GM19395 (cell line): ENCODE data around the gene RSPO4.
A peak's percentile ranks its signal among the peaks of the same experiment; 100 is the strongest.
"Not testable (repeated sequence)": the region's sequence is repeated elsewhere in the genome, so short reads cannot be mapped to it uniquely, and the experiment has no call there.

Source experiments
- ATAC-seq: cut with Tn5 transposase; IDR thresholded peaks from one replicate; pipeline ENCODE4 v1.9.1; 2021; ENCODE audit warnings: mild to moderate bottlenecking, moderate library complexity; ENCODE audit not compliant: unreplicated experiment

The RSPO4 gene

GRCh38 chr20:1005452-1006027 is 3.4 kb upstream of the RSPO4 start:
- ATAC-seq: peak; percentile 61

- no peak for ATAC-seq
Measured at GRCh38 chr20:1003920-1004697, 2.0 kb upstream of the RSPO4 start.

GRCh38 chr20:1002682-1003561 is 811 bp upstream of the RSPO4 start:
- no peak for ATAC-seq

DNA sequence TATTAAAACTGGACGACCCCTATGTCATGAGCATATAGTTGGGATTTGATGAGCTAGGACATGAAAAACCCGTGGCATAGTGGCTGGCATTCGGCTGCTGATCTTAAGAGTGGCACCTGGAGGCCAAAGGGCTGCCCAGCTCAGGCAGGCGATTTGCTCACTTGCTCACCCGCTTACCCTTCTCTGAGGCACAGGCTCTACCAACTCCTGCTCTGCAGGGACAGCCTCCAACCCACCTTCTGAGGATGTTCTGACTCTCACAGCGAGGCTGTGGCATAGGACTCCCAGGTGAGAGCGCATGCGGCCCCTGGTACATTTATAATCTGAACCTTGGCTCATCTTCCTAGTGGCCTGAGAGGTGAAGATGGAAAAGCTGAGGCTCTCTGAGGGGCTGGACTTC is 995 bp downstream of the RSPO4 start:
- no peak for ATAC-seq

DNA sequence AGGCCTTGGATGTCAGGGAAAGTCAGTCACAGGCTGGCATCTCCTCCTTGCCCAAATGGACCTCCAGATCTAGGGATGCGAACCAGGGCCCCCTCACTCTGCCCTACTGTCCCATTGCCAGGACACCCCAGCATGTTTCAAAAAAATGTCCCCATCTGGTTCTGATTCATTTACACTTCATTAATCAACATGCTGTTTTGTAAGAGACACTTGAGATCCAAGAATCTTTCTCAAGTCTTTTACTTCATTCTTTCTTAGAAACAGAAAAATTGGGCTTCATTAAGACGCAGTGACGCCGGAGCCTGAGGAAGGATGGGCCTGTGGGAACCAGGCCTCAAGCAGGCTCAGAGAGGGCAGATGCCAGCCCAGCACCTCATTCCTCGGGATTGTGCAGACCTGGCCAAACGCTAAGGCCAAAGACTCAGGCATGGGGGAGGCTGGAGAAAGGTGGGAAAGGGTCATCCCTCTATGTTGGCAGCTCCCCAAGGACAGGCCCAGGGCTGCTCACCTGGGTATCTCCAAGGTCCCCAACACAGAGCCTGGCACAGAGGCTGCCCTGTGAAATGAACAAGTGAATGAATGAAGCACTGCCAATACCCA is 3.8 kb downstream of the RSPO4 start:
- no peak for ATAC-seq

GRCh38 chr20:997486-997885 is 4.6 kb downstream of the RSPO4 start:
- ATAC-seq: no peak

DNA sequence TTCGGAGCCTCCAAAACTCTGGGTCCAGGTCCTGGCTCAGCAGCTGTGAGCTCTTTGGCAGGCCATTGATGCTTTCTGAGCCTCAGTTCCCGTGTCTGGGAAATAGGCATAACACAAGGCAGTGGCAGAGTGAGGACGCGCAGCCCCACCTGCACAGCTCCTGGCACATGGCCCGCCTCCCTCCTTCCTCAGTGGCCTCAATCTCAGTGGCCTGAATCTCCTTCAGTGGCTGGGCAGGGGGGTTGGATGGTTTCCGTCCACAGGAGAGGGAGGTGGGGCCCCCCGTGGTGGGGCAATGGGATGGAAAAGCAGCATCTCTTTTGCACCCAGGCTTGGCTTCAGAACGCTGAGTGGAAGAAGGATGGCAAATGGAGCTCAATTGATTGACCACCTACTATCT is 5.1 kb downstream of the RSPO4 start:
- ATAC-seq: no peak

DNA sequence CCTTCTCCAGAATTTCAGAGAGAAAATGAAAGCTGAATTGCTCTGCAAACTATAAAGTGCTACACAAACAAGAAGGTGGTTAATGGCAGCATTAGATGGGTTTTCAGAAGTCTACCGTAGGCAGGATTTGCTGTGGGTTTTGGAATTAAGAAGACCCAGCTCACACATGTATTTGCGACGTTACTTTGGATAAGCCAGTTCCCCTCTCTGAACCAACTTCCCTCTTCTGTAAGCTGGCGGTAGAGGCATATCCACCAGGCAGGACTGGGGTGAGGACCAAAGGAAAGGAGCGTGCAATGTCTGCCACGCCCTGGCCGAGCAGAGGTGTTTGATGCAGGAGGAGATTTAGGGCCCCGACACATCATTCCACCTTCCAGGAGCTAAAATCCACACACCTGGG is 6.9 kb downstream of the RSPO4 start:
- no peak for ATAC-seq

DNA sequence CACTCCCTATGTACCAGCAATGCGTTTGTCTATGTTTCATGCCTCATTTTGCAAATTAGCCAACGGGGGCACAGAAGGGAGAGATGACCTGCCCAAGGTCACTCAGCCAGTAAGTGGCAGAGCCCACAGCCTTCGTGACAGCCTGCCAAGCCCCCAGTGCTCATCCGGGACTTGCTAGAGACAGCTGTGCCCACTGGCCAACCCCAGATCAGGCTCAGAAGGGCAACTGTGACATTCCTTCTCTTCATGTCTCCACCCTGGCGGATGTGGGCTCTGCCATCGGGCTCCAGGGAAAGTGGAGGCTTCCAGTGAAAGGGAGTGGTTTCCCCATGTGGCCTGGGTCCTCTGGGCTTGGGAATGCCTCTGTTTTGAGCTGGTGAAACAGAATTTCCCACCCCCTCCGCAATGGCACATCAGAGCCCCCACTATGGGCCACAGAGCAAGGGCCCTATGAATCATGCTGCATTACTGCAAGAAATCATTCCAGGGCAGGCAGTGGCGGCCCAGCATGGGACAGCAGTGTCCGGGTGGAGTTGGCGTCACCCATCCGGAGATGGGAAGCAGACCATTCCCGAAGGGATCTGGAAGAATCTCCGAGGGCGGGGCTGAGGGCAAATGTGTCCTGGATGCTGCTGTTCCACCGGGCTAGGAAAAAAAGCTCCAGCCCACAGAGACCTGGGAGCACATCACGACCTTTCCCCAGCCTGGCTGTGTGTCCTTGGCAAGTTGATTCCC is 9.1 kb downstream of the RSPO4 start:
- ATAC-seq: no peak

DNA sequence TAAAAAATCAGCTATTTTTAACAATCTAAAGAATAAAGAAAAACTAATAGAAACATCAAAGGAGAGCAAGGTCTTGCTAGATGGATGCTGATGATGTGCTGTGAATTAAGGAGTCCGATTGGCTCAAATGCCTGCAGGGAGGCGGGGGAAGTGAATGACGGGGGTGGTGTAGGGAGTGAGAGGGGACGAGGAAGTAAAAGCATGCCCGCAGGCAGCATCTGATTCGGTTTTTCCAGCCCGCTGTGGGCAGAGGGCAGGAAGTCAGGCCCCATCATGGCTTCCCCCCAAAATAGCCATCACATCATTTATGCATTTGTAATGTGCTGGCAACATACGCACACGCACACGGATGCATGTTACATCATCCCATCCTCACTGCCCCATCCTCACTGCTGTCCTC is 10.3 kb downstream of the RSPO4 start:
- no peak for ATAC-seq

GRCh38 chr20:990293-990959 is 11.7 kb downstream of the RSPO4 start:
- no peak for ATAC-seq

DNA sequence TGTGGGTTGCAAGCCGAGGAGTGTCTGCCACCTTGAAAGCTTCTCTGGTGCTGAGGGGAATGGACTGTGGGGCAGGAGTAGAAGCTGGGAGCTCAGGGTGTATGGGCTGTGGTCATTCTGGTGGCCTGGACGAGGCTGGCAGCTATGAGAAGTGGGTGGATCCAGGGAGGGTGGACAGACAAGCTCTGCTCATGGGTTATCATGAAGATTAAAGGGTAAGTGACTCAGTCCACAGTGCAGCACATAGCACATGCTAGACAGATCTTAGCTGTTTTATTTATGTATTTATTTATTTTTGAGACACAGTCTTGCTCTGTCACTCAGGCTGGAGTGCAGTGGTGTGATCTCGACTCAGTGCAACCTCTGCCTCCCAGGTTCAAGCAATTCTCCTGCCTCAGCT is 13.8 kb downstream of the RSPO4 start:
- ATAC-seq: no peak

DNA sequence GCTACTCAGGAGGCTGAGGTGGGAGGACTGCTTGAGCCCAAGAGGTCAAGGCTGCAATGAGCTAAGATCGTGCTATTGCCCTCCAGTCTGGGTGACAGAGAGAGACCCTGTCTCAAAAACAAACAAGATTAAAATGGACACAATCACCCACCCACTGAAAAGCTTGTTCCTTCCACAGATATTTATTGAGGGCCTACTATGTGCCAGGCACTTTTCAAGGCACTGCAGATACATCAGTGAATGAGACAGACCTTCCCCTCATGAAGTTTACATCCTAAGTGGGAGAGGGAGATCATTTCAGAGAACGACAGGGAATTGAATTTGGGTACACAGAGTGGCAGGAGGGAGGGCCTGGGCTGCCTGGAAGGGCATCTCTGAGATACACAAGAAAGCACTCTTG is 14.4 kb downstream of the RSPO4 start:
- ATAC-seq: no peak

- ATAC-seq: no peak
Measured at GRCh38 chr20:986733-987355, 15.3 kb downstream of the RSPO4 start.

- not testable (repeated sequence) for ATAC-seq
Measured at GRCh38 chr20:984994-985393, 17.1 kb downstream of the RSPO4 start.

DNA sequence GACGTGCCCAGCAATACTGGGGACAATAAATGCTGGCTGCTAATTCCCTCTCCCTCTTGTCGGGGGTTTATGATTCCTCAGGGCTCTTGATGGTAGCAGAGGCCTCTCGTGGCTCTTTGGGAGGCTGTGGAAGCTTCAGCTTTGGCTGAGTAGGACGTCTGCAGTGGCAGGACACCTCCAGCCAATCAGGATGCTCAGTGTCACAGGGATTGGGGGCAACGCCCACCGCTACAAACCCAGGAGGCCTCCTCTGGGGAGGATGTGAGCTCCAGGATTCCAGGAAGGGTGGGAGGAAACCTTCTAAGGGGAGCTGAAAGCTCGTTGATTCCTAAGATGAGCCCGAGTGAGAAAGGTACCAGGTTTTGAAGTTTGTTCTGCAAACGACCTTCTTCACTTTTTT is 19.4 kb downstream of the RSPO4 start:
- no peak for ATAC-seq

DNA sequence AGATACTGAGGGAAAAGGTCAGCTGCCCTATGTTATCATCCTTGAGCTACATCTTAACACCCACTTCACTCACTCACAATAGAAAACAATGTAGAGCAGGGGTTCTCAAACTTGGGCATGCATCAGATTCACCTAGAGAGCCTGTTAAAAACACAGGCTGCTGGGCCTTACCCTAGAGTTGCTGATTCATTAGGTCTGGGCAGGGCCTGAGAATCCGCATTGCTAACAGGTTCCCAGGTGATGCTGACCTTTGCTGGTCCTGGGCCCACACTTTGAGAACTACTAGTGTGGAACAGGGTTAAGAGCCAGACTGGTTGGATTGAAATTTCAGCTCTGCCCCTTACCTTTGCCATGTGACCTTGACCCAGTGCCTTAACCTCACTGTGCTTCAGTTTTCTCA is 25.1 kb downstream of the RSPO4 start:
- ATAC-seq: no peak

DNA sequence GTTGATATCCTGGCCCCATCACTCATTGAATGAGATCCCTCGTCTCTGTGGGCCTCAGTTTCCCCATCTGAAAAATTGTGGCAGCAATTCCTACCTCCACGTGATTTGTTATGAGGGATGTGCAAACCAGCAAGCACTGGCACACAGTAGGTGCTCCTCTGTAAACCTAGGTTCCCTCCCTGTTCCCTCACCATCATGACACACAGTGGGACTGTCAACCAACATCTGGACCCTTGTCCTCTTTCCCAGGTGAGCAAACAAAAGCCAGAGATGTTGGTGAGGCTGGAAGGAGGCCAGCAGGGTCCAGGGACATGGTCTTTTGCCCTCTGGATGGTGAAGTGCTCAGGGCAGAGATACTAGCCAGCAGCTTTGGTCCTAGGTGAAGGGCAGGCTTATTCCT is 26.1 kb downstream of the RSPO4 start:
- no peak for ATAC-seq

- ATAC-seq: peak; percentile 58
Measured at GRCh38 chr20:973785-974194, 28.3 kb downstream of the RSPO4 start.

GRCh38 chr20:972256-972655 is 29.9 kb downstream of the RSPO4 start:
- ATAC-seq: no peak
